Spleen (tissue), 11 donors: ENCODE measurements around the gene EXD3. TPM values are rescaled to one million over a fixed set of nuclear protein-coding genes. Genes with fewer than 3 reads are reported as not detected.
A peak's percentile ranks its signal among the peaks of the same experiment; 100 is the strongest.
"Not testable (repeated sequence)": the region's sequence is repeated elsewhere in the genome, so short reads cannot be mapped to it uniquely, and the experiment has no call there.

Experiments
- DNase-seq: peaks from one replicate; pipeline ENCODE4 v3.0.0-alpha.2; 2020
- H3K27ac ChIP-seq, 8 donors: fragments of 200-600 bp; sonication (generic) in 7 of 8; 1 replicate in 4 of 8; 2 replicates in 4 of 8; pipeline versions ENCODE4 v1.5.0 to v1.8.0; 2016 to 2021; ENCODE audit warnings: inconsistent platforms in 4 of 8, mild to moderate bottlenecking in 4 of 8, moderate library complexity in 1 of 8
- H3K27me3 ChIP-seq, 7 donors: fragments of 200-600 bp; sonication (generic) in 6 of 7; replicated peaks in 1 of 7; 1 replicate in 4 of 7; 2 replicates in 3 of 7; pipeline versions ENCODE4 v1.5.0 to v1.8.0; 2016 to 2021; ENCODE audit warnings: inconsistent platforms in 3 of 7, mild to moderate bottlenecking in 1 of 7
- H3K36me3 ChIP-seq, 6 donors: fragments of 200-600 bp; sonication (generic) in 5 of 6; 1 replicate in 4 of 6; 2 replicates in 2 of 6; pipeline versions ENCODE4 v1.5.0 to v1.8.0; 2016 to 2021; ENCODE audit warnings: inconsistent platforms in 2 of 6
- H3K4me1 ChIP-seq, 6 donors: fragments of 200-600 bp; sonication (generic) in 5 of 6; 1 replicate in 3 of 6; 2 replicates in 3 of 6; pipeline versions ENCODE4 v1.5.0 to v1.8.0; 2016 to 2021; ENCODE audit warnings: inconsistent platforms in 3 of 6
- H3K4me3 ChIP-seq, 8 donors: fragments of 200-600 bp; sonication (generic) in 7 of 8; 1 replicate in 4 of 8; 2 replicates in 4 of 8; pipeline versions ENCODE4 v1.5.0 to v1.8.0; 2016 to 2021; ENCODE audit warnings: inconsistent platforms in 4 of 8, mild to moderate bottlenecking in 4 of 8, moderate library complexity in 2 of 8
- H3K9me3 ChIP-seq, 8 donors: fragments of 200-600 bp; sonication (generic) in 7 of 8; 1 replicate in 4 of 8; 2 replicates in 4 of 8; pipeline versions ENCODE4 v1.5.0 to v1.8.0; 2016 to 2021; ENCODE audit warnings: inconsistent platforms in 4 of 8
- CTCF ChIP-seq, 11 experiments: fragments of 200-600 bp in 7 of 11; fragments of 450-650 bp in 4 of 11; sonication (generic) in 4 of 11; IDR thresholded peaks in 8 of 11; conservative IDR thresholded peaks in 3 of 11; 1 replicate in 7 of 11; 2 replicates in 4 of 11; pipeline versions ENCODE4 v1.4.0 to v1.8.0; 2016 to 2021; ENCODE audit warnings: antibody characterized with exemption in 11 of 11, inconsistent platforms in 4 of 11, mild to moderate bottlenecking in 1 of 11
- POLR2A ChIP-seq, 3 donors: fragments of 450-650 bp; IDR thresholded peaks; one replicate each; pipeline ENCODE4 v1.5.1; 2017; ENCODE audit warnings: antibody characterized with exemption in 3 of 3, mild to moderate bottlenecking in 1 of 3
- POLR2AphosphoS5 ChIP-seq, 3 donors: sonication (generic); formaldehyde crosslinking; IDR thresholded peaks; one replicate each; pipeline ENCODE4 v1.5.1; 2017; ENCODE audit warnings: antibody characterized with exemption in 3 of 3
- WGBS, 5 donors: extraction: QIAGEN DNeasy Blood & Tissue Kit in 3 of 5; methylation state at CpG; one replicate each; pipeline versions ENCODE4 v1.1.5 to v1.1.7; 2013 to 2018; 5-methylcytosine and 5-hydroxymethylcytosine counted together
- intact Hi-C: fragments of 100-400 bp; cut with DNase I; formaldehyde crosslinking; loops from one replicate; pipeline ENCODE4 v1.15.0; 2023; ENCODE audit warnings: low total_unique reads
- polyA plus RNA-seq, 3 donors: library from polyadenylated mRNA; stranded (reverse); fragments of 200-250 nt; gene quantifications; one replicate each; pipeline ENCODE4 v1.2.1, GENCODE V29; 2013
- total RNA-seq, 7 donors: library from RNA; depleted of rRNA in 3 of 7; stranded (reverse); fragments of >200 nt in 3 of 7; fragmentation: NEBNext Ultra II Directional in 4 of 7; extraction: Animal tissue kit (Norgen Biotek cat#: 25700) in 4 of 7; gene quantifications; one replicate each; pipeline versions ENCODE4 v1.1.0 to v1.2.1, GENCODE V29; 2016 to 2021
- donor health status: healthy with polysubstance abuse.
- donor health status: DM: no; HTN: no; CAD: no; lungs with moderate emphysema.
- donor health status: DM: no; HTN: no; CAD: no.
- donor health status: Bipolar disorder and iron deficiency.
- donor health status: healthy.
- donor health status: DM: no; HTN: no; CAD: no.
- donor health status: DM: yes; HTN: yes; CAD: no.

The EXD3 gene
- total and polyA plus RNA-seq, 10 donors = 14.5 to 62.3 (median 36.3) TPM

- H3K36me3 ChIP-seq = no peaks in the 10 kb centered on the region
- H3K27me3 ChIP-seq = peaks cover 0 to 4% (median 0%) of the 10 kb centered on the region in 7 donors
- TF ChIP-seq CTCF (IDR thresholded peaks at IDR 0.05 in 8 of 11, conservative IDR thresholded peaks at IDR 0.05 in 3 of 11) (no peak), POLR2AphosphoS5 (IDR thresholded peaks at IDR 0.05) (peak in 1 of 3 donors; percentile 10)
- no peak overlapping the region for H3K27ac ChIP-seq
- 85 to 94% (median 94%) methylated on average over 6 to 16 of the region's 16 CpGs for WGBS, 5 donors
- H3K4me3 ChIP-seq = no peak overlapping the region
- no peaks in the 10 kb centered on the region for H3K9me3 ChIP-seq
- intact Hi-C loops = no loop called here
- peaks cover 3 to 19% (median 10%) of the 10 kb centered on the region in 6 donors for H3K4me1 ChIP-seq
- DNase-seq = peak; percentile 60
Measured at GRCh38 chr9:137467161-137467581, 44.2 kb upstream of the EXD3 start.

- H3K27ac ChIP-seq, H3K27me3 ChIP-seq, H3K9me3 ChIP-seq, intact Hi-C loops, H3K36me3 ChIP-seq, H3K4me3 ChIP-seq: not testable (repeated sequence)
- 90 to 94% (median 92%) methylated on average over 35 of the region's 35 CpGs for WGBS, 5 donors
- H3K4me1 ChIP-seq = peaks cover 7 to 26% (median 16%) of the 10 kb centered on the region in 6 donors
- DNase-seq = peak; percentile 32
Measured at GRCh38 chr9:137466389-137467085, 43.6 kb upstream of the EXD3 start.

GRCh38 chr9:137465720-137466388, 42.9 kb upstream of the EXD3 start:
- peak; percentile 71 for DNase-seq
- WGBS, 5 donors = 88 to 96% (median 91%) methylated on average over 23 of the region's 23 CpGs
- intact Hi-C loops = no loop called here

GRCh38 chr9:137465000-137465719, 42.2 kb upstream of the EXD3 start:
- Histone ChIP-seq H3K27me3 (peaks cover 0 to 10% (median 0%) of the 10 kb centered on the region in 7 donors), H3K36me3 (no peaks in the 10 kb centered on the region), H3K4me3 (no peak overlapping the region), H3K27ac (no peak overlapping the region), H3K9me3 (no peaks in the 10 kb centered on the region), H3K4me1 (peaks cover 9 to 29% (median 26%) of the 10 kb centered on the region in 6 donors)
- intact Hi-C loops = no loop called here
- peak; percentile 74 for DNase-seq
- TF ChIP-seq POLR2A (IDR thresholded peaks at IDR 0.05) = no peak
- no peak for TF ChIP-seq CTCF (IDR thresholded peaks at IDR 0.05 in 8 of 11, conservative IDR thresholded peaks at IDR 0.05 in 3 of 11)
- TF ChIP-seq POLR2AphosphoS5 (IDR thresholded peaks at IDR 0.05) = no peak
- WGBS, 5 donors = 91 to 97% (median 92%) methylated on average over 17 to 23 of the region's 23 CpGs

More at GRCh38 chr9:137465720-137466388, 42.9 kb upstream of the EXD3 start:
- Histone ChIP-seq H3K27ac (no peak overlapping the region), H3K27me3 (peaks cover 0 to 10% (median 0%) of the 10 kb centered on the region in 7 donors), H3K4me3 (no peak overlapping the region), H3K9me3 (no peaks in the 10 kb centered on the region), H3K36me3 (no peaks in the 10 kb centered on the region), H3K4me1 (peaks cover 9 to 29% (median 22%) of the 10 kb centered on the region in 6 donors)
- TF ChIP-seq POLR2AphosphoS5 (IDR thresholded peaks at IDR 0.05) (no peak), POLR2A (IDR thresholded peaks at IDR 0.05) (no peak), CTCF (IDR thresholded peaks at IDR 0.05 in 8 of 11, conservative IDR thresholded peaks at IDR 0.05 in 3 of 11) (no peak)
